Measurements from ENCODE around the gene RPS6KB2. TPM values are rescaled to one million over a fixed set of nuclear protein-coding genes. Genes with fewer than 3 reads are reported as not detected.
"Not testable (repeated sequence)": the region's sequence is repeated elsewhere in the genome, so short reads cannot be mapped to it uniquely, and the experiment has no call there.

RPS6KB2 gene
- total and polyA plus RNA-seq, 2 donors (not counting 1 experiment from before 2014, with no cell fraction given): 29.0 to 30.6 TPM

GRCh38 chr11:67470337-67471002, 42.2 kb downstream of the RPS6KB2 start:
- Histone ChIP-seq H3K27ac (ENCODE audit: insufficient read depth, low read length) (no peak overlapping the region), H3K9ac (ENCODE audit: insufficient read depth, low read length) (no peak overlapping the region), H2AFZ (ENCODE audit: low read length) (no peak overlapping the region), H4K20me1 (ENCODE audit: control insufficient read depth, extremely low read depth, insufficient read depth, low read length) (no peaks in the 10 kb centered on the region), H3K79me2 (ENCODE audit: control insufficient read depth, insufficient read depth, low read length) (no peaks in the 10 kb centered on the region), H3K4me2 (ENCODE audit: extremely low read depth, insufficient read depth, low read length) (no peak overlapping the region), H3K36me3 (ENCODE audit: control insufficient read depth, insufficient read depth, low read length) (no peaks in the 10 kb centered on the region), H3K4me3 (replicated peaks in 1 of 4; ENCODE audit: control extremely low read depth in 1 of 4, insufficient read depth in 1 of 4, low read depth in 3 of 4, low read length in 4 of 4) (no peak overlapping the region), H3K9me3 (ENCODE audit: control insufficient read depth, insufficient read depth, low read depth, low read length) (no peaks in the 10 kb centered on the region), H3K4me1 (ENCODE audit: control insufficient read depth, extremely low read depth, insufficient read depth, low read length) (peaks cover 6% of the 10 kb centered on the region), H3K27me3 (ENCODE audit: control insufficient read depth, insufficient read depth, low read length) (no peaks in the 10 kb centered on the region)
- DNase-seq (ENCODE audit: low read depth in 2 of 2): no peak
- TF ChIP-seq, protein P1, sequence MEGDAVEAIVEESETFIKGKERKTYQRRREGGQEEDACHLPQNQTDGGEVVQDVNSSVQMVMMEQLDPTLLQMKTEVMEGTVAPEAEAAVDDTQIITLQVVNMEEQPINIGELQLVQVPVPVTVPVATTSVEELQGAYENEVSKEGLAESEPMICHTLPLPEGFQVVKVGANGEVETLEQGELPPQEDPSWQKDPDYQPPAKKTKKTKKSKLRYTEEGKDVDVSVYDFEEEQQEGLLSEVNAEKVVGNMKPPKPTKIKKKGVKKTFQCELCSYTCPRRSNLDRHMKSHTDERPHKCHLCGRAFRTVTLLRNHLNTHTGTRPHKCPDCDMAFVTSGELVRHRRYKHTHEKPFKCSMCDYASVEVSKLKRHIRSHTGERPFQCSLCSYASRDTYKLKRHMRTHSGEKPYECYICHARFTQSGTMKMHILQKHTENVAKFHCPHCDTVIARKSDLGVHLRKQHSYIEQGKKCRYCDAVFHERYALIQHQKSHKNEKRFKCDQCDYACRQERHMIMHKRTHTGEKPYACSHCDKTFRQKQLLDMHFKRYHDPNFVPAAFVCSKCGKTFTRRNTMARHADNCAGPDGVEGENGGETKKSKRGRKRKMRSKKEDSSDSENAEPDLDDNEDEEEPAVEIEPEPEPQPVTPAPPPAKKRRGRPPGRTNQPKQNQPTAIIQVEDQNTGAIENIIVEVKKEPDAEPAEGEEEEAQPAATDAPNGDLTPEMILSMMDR (conservative IDR thresholded peaks at IDR 0.05 in 1 of 2, IDR thresholded peaks at IDR 0.05 in 1 of 2; ENCODE audit: low read depth in 1 of 2, low read length in 2 of 2): no peak
- no peak for TF ChIP-seq EZH2 (IDR thresholded peaks at IDR 0.05; ENCODE audit: low read length, missing control alignments)

DNA sequence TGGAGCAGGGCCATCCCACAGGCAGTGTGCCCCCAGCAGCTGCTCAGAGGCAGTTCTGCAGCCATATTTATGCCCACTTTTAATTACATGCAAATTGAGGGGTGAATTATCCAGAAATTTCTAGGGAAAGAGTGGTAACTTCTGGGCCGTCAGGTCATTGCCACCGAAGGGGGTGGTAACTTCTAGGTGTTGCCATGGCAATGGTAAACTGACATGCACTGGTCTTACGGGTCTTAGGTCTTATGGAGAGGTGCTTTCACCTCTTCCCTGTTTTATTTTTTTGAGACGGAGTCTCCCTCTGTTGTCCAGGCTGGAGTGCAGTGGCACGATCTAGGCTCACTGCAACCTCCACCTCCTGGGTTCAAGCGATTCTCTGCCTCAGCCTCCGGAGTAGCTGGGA, 44.6 kb downstream of the RPS6KB2 start:
- no peak for TF ChIP-seq EZH2 (IDR thresholded peaks at IDR 0.05; ENCODE audit: low read length, missing control alignments)
- TF ChIP-seq, protein P1 (conservative IDR thresholded peaks at IDR 0.05 in 1 of 2, IDR thresholded peaks at IDR 0.05 in 1 of 2; ENCODE audit: low read depth in 1 of 2, low read length in 2 of 2): no peak
- H4K20me1 ChIP-seq (ENCODE audit: control insufficient read depth, extremely low read depth, insufficient read depth, low read length): no peaks in the 10 kb centered on the region
- no peak overlapping the region for H3K27ac ChIP-seq (ENCODE audit: insufficient read depth, low read length)
- DNase-seq (ENCODE audit: low read depth in 2 of 2): no peak
- H3K36me3 ChIP-seq (ENCODE audit: control insufficient read depth, insufficient read depth, low read length): no peaks in the 10 kb centered on the region
- H3K9me3 ChIP-seq (ENCODE audit: control insufficient read depth, insufficient read depth, low read depth, low read length): no peaks in the 10 kb centered on the region
- no peak overlapping the region for H3K4me2 ChIP-seq (ENCODE audit: extremely low read depth, insufficient read depth, low read length)
- H3K4me3 ChIP-seq (replicated peaks in 1 of 4; ENCODE audit: control extremely low read depth in 1 of 4, insufficient read depth in 1 of 4, low read depth in 3 of 4, low read length in 4 of 4): no peak overlapping the region
- no peaks in the 10 kb centered on the region for H3K79me2 ChIP-seq (ENCODE audit: control insufficient read depth, insufficient read depth, low read length)
- no peaks in the 10 kb centered on the region for H3K27me3 ChIP-seq (ENCODE audit: control insufficient read depth, insufficient read depth, low read length)
- no peak overlapping the region for H2AFZ ChIP-seq (ENCODE audit: low read length)
- H3K9ac ChIP-seq (ENCODE audit: insufficient read depth, low read length): no peak overlapping the region
- H3K4me1 ChIP-seq (ENCODE audit: control insufficient read depth, extremely low read depth, insufficient read depth, low read length): peaks cover 5% of the 10 kb centered on the region

GRCh38 chr11:67476692-67477091, 48.4 kb downstream of the RPS6KB2 start:
- not testable (repeated sequence) for H3K9ac ChIP-seq (ENCODE audit: insufficient read depth, low read length); H2AFZ ChIP-seq (ENCODE audit: low read length); H3K27me3 ChIP-seq (ENCODE audit: control insufficient read depth, insufficient read depth, low read length); H4K20me1 ChIP-seq (ENCODE audit: control insufficient read depth, extremely low read depth, insufficient read depth, low read length); H3K4me1 ChIP-seq (ENCODE audit: control insufficient read depth, extremely low read depth, insufficient read depth, low read length); H3K9me3 ChIP-seq (ENCODE audit: control insufficient read depth, insufficient read depth, low read depth, low read length); H3K4me3 ChIP-seq (replicated peaks in 1 of 4; ENCODE audit: control extremely low read depth in 1 of 4, insufficient read depth in 1 of 4, low read depth in 3 of 4, low read length in 4 of 4); H3K4me2 ChIP-seq (ENCODE audit: extremely low read depth, insufficient read depth, low read length); H3K27ac ChIP-seq (ENCODE audit: insufficient read depth, low read length); DNase-seq (ENCODE audit: low read depth in 2 of 2); H3K79me2 ChIP-seq (ENCODE audit: control insufficient read depth, insufficient read depth, low read length); H3K36me3 ChIP-seq (ENCODE audit: control insufficient read depth, insufficient read depth, low read length)

DNA sequence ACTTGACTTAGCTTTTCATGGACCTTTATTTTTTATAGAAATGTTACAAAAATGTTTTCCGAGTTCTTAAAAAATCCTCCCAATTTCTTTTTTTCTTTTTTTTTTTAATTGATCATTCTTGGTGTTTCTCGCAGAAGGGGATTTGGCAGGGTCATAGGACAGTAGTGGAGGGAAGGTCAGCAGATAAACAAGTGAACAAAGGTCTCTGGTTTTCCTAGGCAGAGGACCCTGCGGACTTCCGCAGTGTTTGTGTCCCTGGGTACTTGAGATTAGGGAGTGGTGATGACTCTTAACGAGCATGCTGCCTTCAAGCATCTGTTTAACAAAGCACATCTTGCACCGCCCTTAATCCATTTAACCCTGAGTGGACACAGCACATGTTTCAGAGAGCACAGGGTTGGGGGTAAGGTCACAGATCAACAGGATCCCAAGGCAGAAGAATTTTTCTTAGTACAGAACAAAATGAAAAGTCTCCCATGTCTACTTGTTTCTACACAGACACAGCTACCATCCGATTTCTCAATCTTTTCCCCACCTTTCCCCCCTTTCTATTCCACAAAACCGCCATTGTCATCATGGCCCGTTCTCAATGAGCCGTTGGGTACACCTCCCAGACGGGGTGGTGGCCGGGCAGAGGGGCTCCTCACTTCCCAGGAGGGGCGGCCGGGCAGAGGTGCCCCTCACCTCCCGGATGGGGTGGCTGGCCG, 49.2 kb downstream of the RPS6KB2 start:
- H3K79me2 ChIP-seq (ENCODE audit: control insufficient read depth, insufficient read depth, low read length); H3K36me3 ChIP-seq (ENCODE audit: control insufficient read depth, insufficient read depth, low read length); H3K9ac ChIP-seq (ENCODE audit: insufficient read depth, low read length); H3K4me3 ChIP-seq (replicated peaks in 1 of 4; ENCODE audit: control extremely low read depth in 1 of 4, insufficient read depth in 1 of 4, low read depth in 3 of 4, low read length in 4 of 4); H4K20me1 ChIP-seq (ENCODE audit: control insufficient read depth, extremely low read depth, insufficient read depth, low read length); H2AFZ ChIP-seq (ENCODE audit: low read length); H3K4me2 ChIP-seq (ENCODE audit: extremely low read depth, insufficient read depth, low read length); H3K27ac ChIP-seq (ENCODE audit: insufficient read depth, low read length); H3K4me1 ChIP-seq (ENCODE audit: control insufficient read depth, extremely low read depth, insufficient read depth, low read length); H3K27me3 ChIP-seq (ENCODE audit: control insufficient read depth, insufficient read depth, low read length); H3K9me3 ChIP-seq (ENCODE audit: control insufficient read depth, insufficient read depth, low read depth, low read length); DNase-seq (ENCODE audit: low read depth in 2 of 2): not testable (repeated sequence)

All from fibroblast of lung (primary cell).